Psoas muscle (tissue), 8 donors: ENCODE measurements around the gene SOX3. TPM values are rescaled to one million over a fixed set of nuclear protein-coding genes. Genes with fewer than 3 reads are reported as not detected.

ENCODE experiments used
- ATAC-seq, 4 donors: fragments of 200-7000 bp; cut with Tn5 transposase; one replicate each; pipeline ENCODE4 v1.9.1; 2020; ENCODE audit warnings: moderate library complexity in 3 of 4, mild to moderate bottlenecking in 2 of 4
- DNase-seq, 2 donors: peaks; one replicate each; pipeline ENCODE4 v3.0.0-alpha.2; 2020
- H3K27ac ChIP-seq: fragments of 200-600 bp; one replicate; pipeline ENCODE4 v1.8.0; 2022
- H3K27me3 ChIP-seq, 3 donors: fragments of 200-600 bp in 1 of 3; one replicate each; pipeline versions ENCODE4 v1.6.1 to v1.8.0; 2013 to 2022; ENCODE audit warnings: low read length in 2 of 3, mild to moderate bottlenecking in 2 of 3, moderate library complexity in 1 of 3; ENCODE audit not compliant: insufficient read depth in 3 of 3
- H3K36me3 ChIP-seq, 2 donors: fragments of 200-600 bp in 1 of 2; one replicate each; pipeline versions ENCODE4 v1.6.1 to v1.8.0; 2013 to 2022; ENCODE audit warnings: low read depth in 1 of 2, mild to moderate bottlenecking in 1 of 2, moderate library complexity in 1 of 2; ENCODE audit not compliant: insufficient read depth in 1 of 2
- H3K4me1 ChIP-seq: fragments of 200-600 bp; one replicate; pipeline ENCODE4 v1.8.0; 2022
- H3K4me3 ChIP-seq: fragments of 200-600 bp; one replicate; pipeline ENCODE4 v1.8.0; 2022; ENCODE audit warnings: mild to moderate bottlenecking
- H3K9me3 ChIP-seq: fragments of 200-600 bp; one replicate; pipeline ENCODE4 v1.8.0; 2022
- CTCF ChIP-seq: fragments of 200-600 bp; IDR thresholded peaks from one replicate; pipeline ENCODE4 v1.8.0; 2022; ENCODE audit warnings: antibody characterized with exemption
- WGBS, 3 donors: extraction: QIAGEN DNeasy Blood & Tissue Kit; methylation state at CpG; one replicate each; pipeline versions ENCODE4 v1.1.6 to v1.1.7; 2013; 5-methylcytosine and 5-hydroxymethylcytosine counted together
- intact Hi-C, 2 donors: fragments of 100-400 bp; cut with DNase I; formaldehyde crosslinking; loops; one replicate each; pipeline versions ENCODE4 v1.11.0 to v1.14.2; 2022
- polyA plus RNA-seq, 3 donors: library from polyadenylated mRNA; stranded (reverse); fragments of 200-250 nt; gene quantifications; one replicate each; pipeline ENCODE4 v1.2.3, GENCODE V29; 2013
- total RNA-seq, 4 donors: library from RNA; stranded (reverse); fragmentation: NEBNext Ultra II Directional in 2 of 4; extraction: Animal tissue kit (Norgen Biotek cat#: 25700) in 2 of 4; gene quantifications; one replicate each; pipeline versions ENCODE4 v1.2.1 to v1.2.4, GENCODE V29; 2021 to 2023
- donor health status: healthy with polysubstance abuse.
- donor health status: DM: no; HTN: no; CAD: no; lungs with moderate emphysema.
- donor health status: Bipolar disorder and iron deficiency.
- donor health status: healthy.
- donor health status: DM: yes; HTN: yes; CAD: no.
- donor health status: DM: no; HTN: no; CAD: no.
- donor health status: DM: no; HTN: no; CAD: no.
- donor health status: DM: yes; HTN: yes; CAD: no.

SOX3 gene
- total and polyA plus RNA-seq, 7 donors: 0.03 to 0.10 TPM; not detected in 5

GRCh38 chrX:140505421-140506337, 810 bp upstream of the SOX3 start:
- no peaks in the 10 kb centered on the region for H3K9me3 ChIP-seq
- no peak for TF ChIP-seq CTCF
- no peak for ATAC-seq
- no peak for DNase-seq
- H3K4me1 ChIP-seq: no peaks in the 10 kb centered on the region
- peak overlapping the region; percentile 4 for H3K4me3 ChIP-seq
- 1 to 27% (median 3%) methylated on average over 34 to 63 of the region's 63 CpGs for WGBS, 3 donors
- no peaks in the 10 kb centered on the region for H3K36me3 ChIP-seq
- no peak overlapping the region for H3K27ac ChIP-seq
- peaks cover 9 to 99% (median 29%) of the 10 kb centered on the region in 3 donors for H3K27me3 ChIP-seq
- intact Hi-C loops: no loop called here

GRCh38 chrX:140503714-140504351, 1.0 kb downstream of the SOX3 start:
- WGBS, 3 donors: 0 to 31% (median 1%) methylated on average over 9 to 88 of the region's 92 CpGs
- Histone ChIP-seq H3K27ac (no peak overlapping the region), H3K27me3 (peaks cover 9 to 99% (median 23%) of the 10 kb centered on the region in 3 donors), H3K4me1 (no peaks in the 10 kb centered on the region), H3K9me3 (no peaks in the 10 kb centered on the region), H3K36me3 (no peaks in the 10 kb centered on the region), H3K4me3 (peak overlapping the region; percentile 52)
- TF ChIP-seq CTCF: peak; percentile 9
- ATAC-seq: peak; percentile 39 to 70 (median 56)
- DNase-seq: peak in 1 of 2 donors; percentile 33
- intact Hi-C loops: no loop called here

- 2 to 27% (median 2%) methylated on average over 14 of the region's 14 CpGs for WGBS, 3 donors
- no peak overlapping the region for H3K4me3 ChIP-seq
- H3K9me3 ChIP-seq: no peaks in the 10 kb centered on the region
- H3K27ac ChIP-seq: no peak overlapping the region
- no peak for TF ChIP-seq CTCF
- DNase-seq (no peak), ATAC-seq (no peak)
- no peaks in the 10 kb centered on the region for H3K4me1 ChIP-seq
- no peaks in the 10 kb centered on the region for H3K36me3 ChIP-seq
- H3K27me3 ChIP-seq: peaks cover 9 to 97% (median 19%) of the 10 kb centered on the region in 3 donors
- intact Hi-C loops: no loop called here
These were observed 1.6 kb downstream of the SOX3 start for GRCh38 chrX:140503238-140503601.

- no peaks in the 10 kb centered on the region for H3K9me3 ChIP-seq
- ATAC-seq: no peak
- WGBS, 3 donors: 2 to 33% (median 2%) methylated on average over 37 to 40 of the region's 40 CpGs
- H3K36me3 ChIP-seq: no peaks in the 10 kb centered on the region
- intact Hi-C loops: no loop called here
- no peak overlapping the region for H3K4me3 ChIP-seq
- TF ChIP-seq CTCF: no peak
- no peaks in the 10 kb centered on the region for H3K4me1 ChIP-seq
- no peak overlapping the region for H3K27ac ChIP-seq
- DNase-seq: no peak
- H3K27me3 ChIP-seq: peaks cover 9 to 97% (median 17%) of the 10 kb centered on the region in 3 donors
These were observed 2.2 kb downstream of the SOX3 start for GRCh38 chrX:140502491-140503237.
